HCT116 (cell line): ENCODE measurements around the gene MRTFB. TPM values are rescaled to one million over a fixed set of nuclear protein-coding genes. Genes with fewer than 3 reads are reported as not detected.

Experiments
- ATAC-seq: fragments of 200-7000 bp; cut with Tn5 transposase; 2 replicates; pipeline ENCODE4 v1.9.1; 2020; ENCODE audit warnings: mild to moderate bottlenecking, moderate library complexity
- BruUV-seq: library from RNA; stranded (reverse); fragments of 400-500 nt; replicated peaks from 2 replicates; lab custom pipeline; 2021; lab: Mats Ljungman, UMichigan
- CTCF ChIA-PET: fragments of 300-600 bp; sonication (Branson Sonifier 250); formaldehyde crosslinking; loops from one replicate; lab custom pipeline; 2021; ENCODE audit warnings: antibody characterized with exemption; lab: Charles Lee
- POLR2A ChIA-PET: fragments of 300-600, 350-600 bp; sonication (Branson Sonifier 250); formaldehyde crosslinking; loops from one replicate; lab custom pipeline; 2021; ENCODE audit warnings: antibody characterized with exemption; lab: Charles Lee
- RAD21 ChIA-PET, 2 experiments: fragments of 300-600 bp; sonication (Branson Sonifier 250); formaldehyde crosslinking; loops; one replicate each; lab custom pipeline; 2023; ENCODE audit warnings: low total read pairs in 2 of 2; ENCODE audit not compliant: uncharacterized antibody in 2 of 2, unreplicated experiment in 2 of 2, low non-redundant PET in 1 of 2; lab: Charles Lee
- DNase-seq: peaks from one replicate; pipeline ENCODE4 v3.0.0-alpha.2; 2010; ENCODE audit warnings: low read depth, low spot score
- H2AFZ ChIP-seq: fragments of 200-600 bp; shearing (Covaris generic), sonication (generic); 2 replicates; pipeline ENCODE4 v1.6.1; 2017; ENCODE audit warnings: low read depth, mixed run types, mixed read lengths, antibody characterized with exemption, low read length; ENCODE audit not compliant: poor library complexity, severe bottlenecking
- H3K27ac ChIP-seq: 2 replicates; pipeline ENCODE4 v1.5.1; 2012; ENCODE audit warnings: low read depth, low read length
- H3K27me3 ChIP-seq: fragments of 200-600 bp; sonication (generic); 2 replicates; pipeline ENCODE4 v1.6.1; 2016; ENCODE audit warnings: mixed run types, low read length, mixed read lengths; ENCODE audit not compliant: insufficient read depth
- H3K36me3 ChIP-seq, 2 experiments: fragments of 200-500 bp in 1 of 2; fragments of 200-600 bp in 1 of 2; sonication (Bioruptor generic) in 1 of 2; sonication (generic) in 1 of 2; 2 replicates each; pipeline versions ENCODE4 v1.5.1 to v1.6.1; 2014 to 2016; ENCODE audit warnings: low read length in 2 of 2, inconsistent platforms in 1 of 2, mixed read lengths in 1 of 2, mixed run types in 1 of 2; ENCODE audit not compliant: insufficient read depth in 2 of 2, control insufficient read depth in 1 of 2
- H3K4me1 ChIP-seq, 2 experiments: fragments of 200-600 bp in 1 of 2; sonication (generic) in 1 of 2; 2 replicates each; pipeline versions ENCODE4 v1.5.1 to v1.6.1; 2012 to 2017; ENCODE audit warnings: low read length in 2 of 2, inconsistent platforms in 1 of 2, mild to moderate bottlenecking in 1 of 2, mixed read lengths in 1 of 2, mixed run types in 1 of 2, moderate library complexity in 1 of 2; ENCODE audit not compliant: insufficient read depth in 2 of 2, control insufficient read depth in 1 of 2
- H3K4me2 ChIP-seq: fragments of 200-600 bp; sonication (generic); 2 replicates; pipeline ENCODE4 v1.6.1; 2017; ENCODE audit warnings: mixed run types, low read length, mixed read lengths
- H3K4me3 ChIP-seq, 2 experiments: fragments of 200-600 bp in 1 of 2; sonication (generic) in 1 of 2; replicated peaks in 1 of 2; 2 replicates each; pipeline ENCODE4 v1.5.1; 2011 to 2016; ENCODE audit warnings: low read length in 2 of 2, control low read depth in 1 of 2, low read depth in 1 of 2, mild to moderate bottlenecking in 1 of 2, mixed read lengths in 1 of 2, mixed run types in 1 of 2
- H3K79me2 ChIP-seq: fragments of 200-600 bp; sonication (generic); 2 replicates; pipeline ENCODE4 v1.6.1; 2017; ENCODE audit warnings: mild to moderate bottlenecking, mixed run types, low read length, moderate library complexity, mixed read lengths; ENCODE audit not compliant: insufficient read depth
- H3K9ac ChIP-seq: fragments of 200-600 bp; sonication (generic); 2 replicates; pipeline ENCODE4 v1.6.1; 2016; ENCODE audit warnings: low read length, mixed read lengths
- H3K9me2 ChIP-seq: fragments of 200-600 bp; sonication (generic), shearing (Covaris generic); 2 replicates; pipeline ENCODE4 v1.6.1; 2017; ENCODE audit warnings: mixed run types, mild to moderate bottlenecking, moderate library complexity; ENCODE audit not compliant: insufficient read depth
- H3K9me3 ChIP-seq, 2 experiments: fragments of 200-500 bp in 1 of 2; fragments of 200-600 bp in 1 of 2; sonication (Bioruptor generic) in 1 of 2; sonication (generic) in 1 of 2; 2 replicates each; pipeline ENCODE4 v1.6.1; 2014 to 2017; ENCODE audit warnings: low read length in 2 of 2, mixed read lengths in 2 of 2, inconsistent platforms in 1 of 2, low read depth in 1 of 2, mild to moderate bottlenecking in 1 of 2, mixed run types in 1 of 2, moderate library complexity in 1 of 2; ENCODE audit not compliant: control insufficient read depth in 1 of 2, insufficient read depth in 1 of 2
- H4K20me1 ChIP-seq: fragments of 200-600 bp; sonication (generic), shearing (Covaris generic); 2 replicates; pipeline ENCODE4 v1.6.1; 2017; ENCODE audit warnings: mixed run types, mild to moderate bottlenecking, moderate library complexity; ENCODE audit not compliant: insufficient read depth
- CBX3 ChIP-seq: IDR thresholded peaks from 2 replicates; pipeline ENCODE4 v1.6.1; 2012; ENCODE audit warnings: low read depth
- EGR1 ChIP-seq: IDR thresholded peaks from 2 replicates; pipeline ENCODE4 v1.6.1; 2012; ENCODE audit warnings: low read depth
- ELF1 ChIP-seq: IDR thresholded peaks from 2 replicates; pipeline ENCODE4 v1.6.1; 2012; ENCODE audit warnings: low read depth, borderline replicate concordance
- EZH2 ChIP-seq: fragments of 200-600 bp; sonication (generic); IDR thresholded peaks from 2 replicates; pipeline ENCODE4 v1.6.1; 2017; ENCODE audit warnings: antibody characterized with exemption, mixed run types
- EZH2phosphoT487 ChIP-seq: fragments of 200-600 bp; IDR thresholded peaks from 2 replicates; pipeline ENCODE4 v1.6.1; 2018; ENCODE audit warnings: antibody characterized with exemption, borderline replicate concordance
- FOSL1 ChIP-seq: IDR thresholded peaks from 2 replicates; pipeline ENCODE4 v1.6.1; 2012; ENCODE audit warnings: low read depth
- JUND ChIP-seq: IDR thresholded peaks from 2 replicates; pipeline ENCODE4 v1.6.1; 2012
- POLR2A ChIP-seq: IDR thresholded peaks from 2 replicates; pipeline ENCODE4 v1.7.0; 2011; ENCODE audit warnings: borderline replicate concordance; ENCODE audit not compliant: insufficient read depth, insufficient read length; ENCODE audit errors: extremely low read depth
- POLR2AphosphoS5 ChIP-seq: IDR thresholded peaks from 2 replicates; pipeline ENCODE4 v1.6.1; 2011; ENCODE audit warnings: mild to moderate bottlenecking, low read depth, low read length, moderate library complexity
- RAD21 ChIP-seq: IDR thresholded peaks from 2 replicates; pipeline ENCODE4 v1.6.1; 2012; ENCODE audit warnings: low read depth, mild to moderate bottlenecking
- SIN3A ChIP-seq: IDR thresholded peaks from 2 replicates; pipeline ENCODE4 v1.6.1; 2012; ENCODE audit warnings: low read depth
- SP1 ChIP-seq: IDR thresholded peaks from 2 replicates; pipeline ENCODE4 v1.6.1; 2012; ENCODE audit warnings: low read depth
- TCF7L2 ChIP-seq: IDR thresholded peaks from 2 replicates; pipeline ENCODE4 v1.7.0; 2011; ENCODE audit warnings: borderline replicate concordance, inconsistent platforms; ENCODE audit not compliant: insufficient read depth, insufficient read length; ENCODE audit errors: extremely low read depth
- ZFX ChIP-seq: fragments of 450-650 bp; IDR thresholded peaks from 2 replicates; pipeline ENCODE4 v1.6.1; 2017
- intact Hi-C: fragments of 100-400 bp; cut with micrococcal nuclease; formaldehyde crosslinking; loops from 2 replicates; pipeline ENCODE4 v1.10.0; 2022
- total RNA-seq: library from RNA; stranded (reverse); gene quantifications from one replicate; pipeline ENCODE4 v1.2.1, GENCODE V29; 2021; ENCODE audit not compliant: unreplicated experiment
- TF ChIP-seq, protein P1 (sequence below), 3 experiments: fragments of 200-600 bp in 1 of 3; sonication (generic) in 1 of 3; IDR thresholded peaks in 2 of 3; conservative IDR thresholded peaks in 1 of 3; 2 replicates each; pipeline ENCODE4 v1.5.1; 2012 to 2017; ENCODE audit warnings: low read depth in 2 of 3, low read length in 2 of 3, antibody characterized with exemption in 1 of 3, borderline replicate concordance in 1 of 3, control low read depth in 1 of 3, mild to moderate bottlenecking in 1 of 3, mixed read lengths in 1 of 3, mixed run types in 1 of 3, moderate library complexity in 1 of 3; ENCODE audit not compliant: insufficient read depth in 1 of 3
- TF ChIP-seq, protein P2 (sequence below): IDR thresholded peaks from 2 replicates; pipeline ENCODE4 v1.6.1; 2012

MRTFB gene
- total RNA-seq, 1 experiment from 2014 or later, result 39.0 TPM

DNA sequence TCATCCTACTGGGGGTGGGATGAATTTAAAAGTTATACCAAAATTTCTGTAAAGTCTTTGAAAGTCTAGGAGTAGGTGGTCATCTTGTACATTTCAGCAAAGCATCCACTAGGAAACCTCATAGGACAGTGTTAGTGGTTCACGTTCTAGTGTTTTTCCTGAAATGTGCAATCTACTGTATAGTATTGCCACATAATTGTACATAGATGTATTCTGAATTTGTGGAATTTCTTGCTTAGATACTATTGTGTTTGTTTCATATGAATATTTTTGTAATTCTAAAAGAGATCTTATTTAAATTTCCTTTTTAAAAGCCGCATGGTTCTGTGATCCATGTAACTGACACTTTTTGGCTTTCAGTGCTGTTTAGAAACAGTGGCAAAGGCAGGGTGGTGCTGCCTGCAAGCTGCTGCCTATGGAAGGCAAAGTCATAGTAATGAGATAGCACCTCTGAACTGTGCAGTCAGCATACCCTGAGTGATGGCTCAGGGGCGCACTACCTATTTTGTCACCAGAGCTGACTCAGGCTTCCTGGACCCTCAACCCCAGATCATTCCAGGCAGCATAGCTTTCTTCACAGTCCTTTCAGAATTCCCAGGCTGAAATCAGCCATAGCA, 193.3 kb downstream of the MRTFB start:
- Histone ChIP-seq H3K9me2 (no peaks in the 10 kb centered on the region), H4K20me1 (no peaks in the 10 kb centered on the region), H3K9me3 (no peaks in the 10 kb centered on the region), H3K27me3 (no peaks in the 10 kb centered on the region), H3K4me1 (no peaks in the 10 kb centered on the region), H3K79me2 (no peaks in the 10 kb centered on the region), H3K36me3 (peaks cover 29 to 34% of the 10 kb centered on the region in 2 experiments), H3K27ac (no peak overlapping the region), H3K4me3 (no peak overlapping the region)
- intact Hi-C loops, result no loop called here
- no peak for ATAC-seq
- no TSS peak for BruUV-seq
- TF ChIP-seq, protein P1, sequence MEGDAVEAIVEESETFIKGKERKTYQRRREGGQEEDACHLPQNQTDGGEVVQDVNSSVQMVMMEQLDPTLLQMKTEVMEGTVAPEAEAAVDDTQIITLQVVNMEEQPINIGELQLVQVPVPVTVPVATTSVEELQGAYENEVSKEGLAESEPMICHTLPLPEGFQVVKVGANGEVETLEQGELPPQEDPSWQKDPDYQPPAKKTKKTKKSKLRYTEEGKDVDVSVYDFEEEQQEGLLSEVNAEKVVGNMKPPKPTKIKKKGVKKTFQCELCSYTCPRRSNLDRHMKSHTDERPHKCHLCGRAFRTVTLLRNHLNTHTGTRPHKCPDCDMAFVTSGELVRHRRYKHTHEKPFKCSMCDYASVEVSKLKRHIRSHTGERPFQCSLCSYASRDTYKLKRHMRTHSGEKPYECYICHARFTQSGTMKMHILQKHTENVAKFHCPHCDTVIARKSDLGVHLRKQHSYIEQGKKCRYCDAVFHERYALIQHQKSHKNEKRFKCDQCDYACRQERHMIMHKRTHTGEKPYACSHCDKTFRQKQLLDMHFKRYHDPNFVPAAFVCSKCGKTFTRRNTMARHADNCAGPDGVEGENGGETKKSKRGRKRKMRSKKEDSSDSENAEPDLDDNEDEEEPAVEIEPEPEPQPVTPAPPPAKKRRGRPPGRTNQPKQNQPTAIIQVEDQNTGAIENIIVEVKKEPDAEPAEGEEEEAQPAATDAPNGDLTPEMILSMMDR (IDR thresholded peaks at IDR 0.05 in 2 of 3, conservative IDR thresholded peaks at IDR 0.05 in 1 of 3; ENCODE audit: borderline replicate concordance in 1 of 3, insufficient read depth in 1 of 3, low read depth in 2 of 3, low read length in 2 of 3), result no peak
- TF ChIP-seq FOSL1 (no peak), EGR1 (no peak), JUND (no peak)
- TF ChIP-seq, all 23 proteins: peak for 0
- Histone ChIP-seq H3K9ac (no peak overlapping the region), H3K4me2 (no peak overlapping the region), H2AFZ (no peak overlapping the region)
- CTCF ChIA-PET, result no interaction called here
- POLR2A ChIA-PET, result no interaction called here
- RAD21 ChIA-PET, result no interaction called here
- DNase-seq, result no peak

DNA sequence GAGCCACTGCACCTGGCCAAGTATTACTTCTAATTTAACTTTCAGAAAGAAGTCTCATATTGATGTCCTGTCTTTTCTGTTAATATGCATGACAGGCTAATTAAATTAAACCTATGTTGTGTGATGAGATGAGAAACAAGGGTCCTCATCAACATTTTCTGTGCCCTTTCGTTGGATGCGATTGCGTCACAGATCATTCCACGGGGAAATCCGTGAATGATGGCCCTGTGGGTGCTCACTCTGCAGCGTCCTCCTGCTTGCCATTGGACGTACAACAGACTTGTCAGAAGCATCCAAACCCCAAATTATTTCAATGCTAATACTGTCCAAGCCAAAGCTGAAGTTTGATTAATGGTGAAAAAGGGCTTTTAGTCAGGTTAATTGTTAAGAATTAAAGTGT, 197.0 kb downstream of the MRTFB start:
- Histone ChIP-seq H3K36me3 (peaks cover 9 to 11% of the 10 kb centered on the region in 2 experiments; a peak in 2 of 4 replicates), H3K79me2 (no peaks in the 10 kb centered on the region), H3K9me3 (peaks cover 0 to 6% of the 10 kb centered on the region in 2 experiments; a peak in 1 of 4 replicates), H3K27ac (no peak overlapping the region), H3K9ac (no peak overlapping the region), H3K27me3 (no peaks in the 10 kb centered on the region), H3K4me1 (no peaks in the 10 kb centered on the region), H3K9me2 (no peaks in the 10 kb centered on the region), H3K4me3 (no peak overlapping the region), H4K20me1 (no peaks in the 10 kb centered on the region), H3K4me2 (no peak overlapping the region), H2AFZ (no peak overlapping the region)
- ChIA-PET RAD21 (no interaction called here), CTCF (no interaction called here), POLR2A (no interaction called here)
- intact Hi-C loops, result no loop called here
- no TSS peak for BruUV-seq
- no peak for DNase-seq
- no peak for ATAC-seq
- TF ChIP-seq RAD21 (no peak), EZH2 (no peak), EGR1 (no peak), SIN3A (no peak), CBX3 (no peak), POLR2AphosphoS5 (no peak), ELF1 (no peak), EZH2phosphoT487 (no peak), FOSL1 (no peak), TCF7L2 (no peak), POLR2A (no peak), ZFX (no peak), SP1 (no peak)
- TF ChIP-seq, protein P2, sequence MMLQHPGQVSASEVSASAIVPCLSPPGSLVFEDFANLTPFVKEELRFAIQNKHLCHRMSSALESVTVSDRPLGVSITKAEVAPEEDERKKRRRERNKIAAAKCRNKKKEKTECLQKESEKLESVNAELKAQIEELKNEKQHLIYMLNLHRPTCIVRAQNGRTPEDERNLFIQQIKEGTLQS, result no peak
- TF ChIP-seq, protein P1 (IDR thresholded peaks at IDR 0.05 in 2 of 3, conservative IDR thresholded peaks at IDR 0.05 in 1 of 3; ENCODE audit: borderline replicate concordance in 1 of 3, insufficient read depth in 1 of 3, low read depth in 2 of 3, low read length in 2 of 3), result no peak
